ENCODE results near the gene C2orf15. TPM values are rescaled to one million over a fixed set of nuclear protein-coding genes. Genes with fewer than 3 reads are reported as not detected.

Gene C2orf15
- total RNA-seq, 1 donor from 2014 or later, result not detected

Other genes with a start within 250 kb of the C2orf15 start
- gene CRACDL, start 205.5 kb upstream of the C2orf15 start, total RNA-seq, result 3.9 TPM
- gene TSGA10, start 13.2 kb downstream of the C2orf15 start, total RNA-seq, result 3.3 TPM
- 7.4 TPM for gene LIPT1, start 13.3 kb downstream of the C2orf15 start, total RNA-seq
- gene MITD1, start 39.4 kb downstream of the C2orf15 start, total RNA-seq, result 17.3 TPM
- 39.3 TPM for gene MRPL30, start 39.5 kb downstream of the C2orf15 start, total RNA-seq
- gene LYG2, start 114.0 kb downstream of the C2orf15 start, total RNA-seq, result not detected
- 0.57 TPM for gene LYG1, start 159.5 kb downstream of the C2orf15 start, total RNA-seq
- 19.8 TPM for gene TXNDC9, start 194.6 kb downstream of the C2orf15 start, total RNA-seq
- gene EIF5B, start 195.7 kb downstream of the C2orf15 start, total RNA-seq, result 90.8 TPM

Measured in Right ventricle myocardium inferior (tissue), 1 donor.